HG03571 (cell line): ENCODE results near the gene CC2D1A.

Experiments
- ATAC-seq: cut with Tn5 transposase; IDR thresholded peaks from one replicate; pipeline ENCODE4 v1.9.1; 2021; ENCODE audit not compliant: unreplicated experiment

CC2D1A gene

DNA sequence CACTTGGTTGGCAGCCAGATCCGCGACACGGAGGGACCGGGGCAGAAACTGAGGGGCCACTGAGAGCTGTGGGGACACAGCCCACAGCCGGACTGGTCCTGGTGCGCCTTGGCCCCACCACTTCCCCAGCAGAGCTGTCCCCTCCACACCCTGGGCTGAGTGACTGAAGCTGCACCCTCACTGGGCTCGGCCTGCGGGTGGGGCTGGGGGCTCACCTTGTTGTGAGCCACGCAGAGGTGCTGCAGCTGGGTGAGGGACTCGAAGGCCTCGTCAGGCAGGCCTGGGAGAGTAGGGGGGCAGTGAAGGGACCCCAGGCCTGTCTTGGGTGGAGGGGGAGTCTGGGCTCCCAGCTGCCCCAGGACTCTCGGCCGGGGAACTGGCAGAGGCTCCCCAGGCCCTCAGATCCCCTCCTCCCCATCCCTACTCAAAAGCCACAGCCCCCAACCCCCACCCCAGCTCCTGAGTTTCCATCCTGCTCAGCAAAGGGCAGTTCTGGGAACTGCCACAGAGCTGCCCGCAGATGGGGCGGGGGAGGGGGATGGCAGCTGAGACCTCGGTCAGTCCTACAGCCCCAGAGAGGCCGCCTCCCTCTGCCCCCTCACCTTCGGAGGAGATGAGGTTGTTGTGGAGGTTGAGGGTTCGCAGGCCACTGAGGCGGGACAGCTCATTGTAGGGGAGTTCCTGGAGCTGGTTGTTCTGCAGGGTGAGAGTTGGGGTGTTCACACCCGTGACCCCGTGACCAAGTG lies 29.9 kb downstream of the CC2D1A start:
- no peak for ATAC-seq

DNA sequence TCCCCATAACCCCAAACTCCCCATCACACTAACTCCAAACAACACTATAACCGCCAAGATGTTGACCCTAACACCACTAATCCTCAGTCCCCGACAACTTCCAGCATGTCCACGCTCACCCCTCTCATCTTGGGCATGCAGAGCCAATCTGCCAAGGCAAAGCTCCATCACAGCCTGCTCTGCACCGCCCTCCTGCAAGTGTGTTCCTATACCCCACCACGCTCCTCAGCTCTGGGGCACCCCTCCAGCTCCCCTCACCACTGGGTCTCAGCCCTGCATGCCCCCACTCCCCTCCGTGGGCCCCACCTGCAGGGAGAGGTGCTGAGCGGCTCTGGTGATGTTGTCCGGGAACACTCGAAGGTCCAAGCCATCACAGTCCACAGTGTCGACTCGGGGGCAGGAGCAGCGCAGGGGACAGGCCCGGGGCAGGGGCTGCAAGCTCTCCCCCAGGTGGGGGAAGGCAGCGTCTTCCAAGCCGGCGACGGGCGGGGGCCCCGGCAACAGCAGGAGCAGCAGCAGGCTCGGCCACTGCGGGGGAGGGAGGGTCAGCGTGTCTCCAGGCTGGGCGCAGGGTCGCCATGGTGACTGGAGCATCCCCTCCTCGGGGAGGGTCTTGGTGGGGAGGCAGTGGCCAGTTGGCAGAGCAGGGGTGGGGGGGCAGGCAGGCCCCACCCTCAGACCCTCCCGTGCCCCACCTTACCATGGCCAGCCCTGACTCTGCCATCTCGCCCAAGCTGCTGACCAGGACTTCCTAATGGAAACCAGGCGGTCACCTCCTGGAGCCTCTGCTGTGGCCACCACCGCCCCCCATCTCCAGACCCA lies 31.7 kb downstream of the CC2D1A start:
- ATAC-seq, result no peak

DNA sequence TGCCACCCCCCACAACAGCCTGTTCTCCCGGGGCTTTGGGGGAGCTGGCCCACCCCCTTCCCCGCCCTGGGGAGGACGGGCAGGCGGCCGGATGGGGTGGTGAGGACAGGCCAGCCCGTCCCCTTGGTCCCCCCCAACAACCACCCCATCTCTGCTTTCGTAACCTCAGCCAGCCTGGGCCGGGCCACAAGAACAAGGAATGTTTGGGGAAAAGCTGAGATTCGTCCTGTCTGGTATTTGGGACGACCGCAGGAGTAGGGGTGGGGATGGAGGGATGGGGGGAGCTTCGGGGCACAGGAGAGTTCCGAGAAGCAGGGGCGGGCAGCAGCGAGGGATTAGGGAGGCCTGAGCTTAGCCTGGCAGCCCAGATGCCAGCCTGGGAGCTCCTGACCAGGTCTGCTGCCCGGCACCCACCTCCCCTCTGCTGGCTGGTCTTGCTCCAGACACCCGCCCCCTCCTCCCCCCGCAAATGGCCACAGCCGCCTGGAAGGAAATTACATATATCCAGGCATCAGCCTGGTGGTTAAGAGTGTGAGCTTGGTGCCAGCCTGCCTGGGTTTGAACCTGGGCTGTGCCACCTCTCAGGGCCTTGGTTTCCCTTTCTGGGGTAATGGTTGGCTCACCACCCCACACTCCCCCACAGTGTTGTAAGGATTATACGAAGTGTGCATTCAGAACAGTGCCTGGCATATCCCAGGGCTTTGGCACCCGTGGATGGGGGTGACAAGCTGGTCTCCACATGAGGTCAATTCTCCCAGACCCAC lies 32.5 kb downstream of the CC2D1A start, which contains the start of gene PODNL1:
PODNL1 (minus strand) TSS at position 117 of the 764 bp plus-strand sequence. CDS start 236 bp downstream, outside the sequence.
- no peak for ATAC-seq

DNA sequence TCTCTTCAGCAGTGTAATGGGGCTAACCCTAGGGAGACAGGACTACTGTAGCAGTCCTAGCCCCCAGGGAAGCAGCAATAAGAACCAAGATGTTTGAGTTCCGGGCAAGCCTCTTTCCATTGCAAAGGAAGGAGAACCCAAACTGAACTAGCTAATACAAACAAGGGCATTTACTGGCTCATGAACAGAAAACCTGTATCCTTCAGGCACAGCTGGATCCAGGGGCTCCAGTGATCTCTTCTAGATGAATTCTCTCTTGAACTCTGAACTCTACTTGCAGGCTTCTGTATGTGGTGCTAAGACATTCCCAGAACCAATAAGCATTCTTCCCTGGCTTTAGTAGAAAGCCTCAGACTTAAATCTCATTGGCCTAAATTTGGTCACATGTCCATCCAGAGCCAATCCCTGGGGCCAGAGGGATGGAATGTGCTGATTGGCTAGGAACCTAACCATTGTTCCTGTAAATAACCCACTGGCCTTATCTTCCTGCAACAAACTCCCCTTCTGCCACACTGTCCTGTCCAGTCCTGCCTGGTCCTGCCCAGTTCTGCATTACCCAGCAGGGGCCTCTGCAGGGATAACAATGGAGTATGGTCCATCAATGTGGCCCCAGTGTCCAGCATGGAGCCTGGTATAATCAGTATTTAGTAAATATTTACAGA lies 36.2 kb downstream of the CC2D1A start:
- no peak for ATAC-seq

DNA sequence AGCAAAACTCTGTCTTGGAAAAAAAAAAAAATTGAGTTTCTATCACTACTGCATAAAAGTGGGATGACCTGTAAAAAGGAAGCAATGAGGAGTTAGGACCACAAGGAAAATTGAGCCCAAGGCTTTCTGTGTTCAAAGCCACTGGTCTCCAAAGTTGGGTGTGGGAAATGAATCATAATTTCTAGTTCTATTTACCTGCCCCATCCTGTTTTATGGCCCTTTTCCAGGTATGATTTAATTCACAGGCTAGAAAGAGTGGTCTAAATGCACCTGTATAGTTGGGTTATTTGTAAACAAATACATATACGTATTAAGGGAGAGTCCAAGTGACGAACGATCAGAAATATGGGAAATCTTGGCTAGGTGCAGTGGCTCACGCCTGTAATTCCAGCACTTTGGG lies 40.4 kb downstream of the CC2D1A start:
- no peak for ATAC-seq

DNA sequence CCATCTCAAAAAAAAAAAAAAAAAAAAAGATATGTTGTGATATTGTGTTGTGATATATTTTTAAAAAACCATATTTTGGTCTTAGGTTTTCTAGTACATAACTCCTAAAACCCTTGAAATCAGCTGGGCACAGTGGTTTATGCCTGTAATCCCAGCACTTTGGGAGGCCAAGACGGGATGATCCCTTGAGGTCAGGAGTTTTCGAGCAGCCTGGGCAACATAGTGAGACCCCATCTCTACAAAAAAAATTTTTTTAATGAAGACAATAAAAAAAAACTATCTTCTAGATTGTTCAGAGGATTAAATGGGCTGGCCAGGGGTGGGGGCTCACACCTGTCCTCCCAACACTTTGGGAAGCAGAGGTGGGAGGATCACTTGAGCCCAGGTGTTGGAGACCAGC lies 45.0 kb downstream of the CC2D1A start:
- ATAC-seq, result no peak

DNA sequence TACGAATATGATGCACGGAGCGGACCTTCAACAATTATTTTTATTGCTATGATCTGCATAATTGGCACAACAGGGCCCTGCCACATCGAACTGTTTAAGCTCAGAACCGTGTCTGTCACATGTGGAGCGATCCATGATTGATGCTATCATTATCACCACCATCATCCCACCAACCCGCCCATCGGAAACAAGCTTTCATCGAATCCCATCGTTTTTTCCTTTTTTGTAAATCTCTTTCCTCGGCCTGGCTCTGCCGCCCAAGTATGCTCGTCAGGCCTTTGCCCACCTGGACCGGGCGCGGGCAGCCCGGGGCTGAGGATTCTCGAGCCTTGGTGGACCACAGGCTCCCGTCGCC lies 45.8 kb downstream of the CC2D1A start:
- ATAC-seq, result no peak

DNA sequence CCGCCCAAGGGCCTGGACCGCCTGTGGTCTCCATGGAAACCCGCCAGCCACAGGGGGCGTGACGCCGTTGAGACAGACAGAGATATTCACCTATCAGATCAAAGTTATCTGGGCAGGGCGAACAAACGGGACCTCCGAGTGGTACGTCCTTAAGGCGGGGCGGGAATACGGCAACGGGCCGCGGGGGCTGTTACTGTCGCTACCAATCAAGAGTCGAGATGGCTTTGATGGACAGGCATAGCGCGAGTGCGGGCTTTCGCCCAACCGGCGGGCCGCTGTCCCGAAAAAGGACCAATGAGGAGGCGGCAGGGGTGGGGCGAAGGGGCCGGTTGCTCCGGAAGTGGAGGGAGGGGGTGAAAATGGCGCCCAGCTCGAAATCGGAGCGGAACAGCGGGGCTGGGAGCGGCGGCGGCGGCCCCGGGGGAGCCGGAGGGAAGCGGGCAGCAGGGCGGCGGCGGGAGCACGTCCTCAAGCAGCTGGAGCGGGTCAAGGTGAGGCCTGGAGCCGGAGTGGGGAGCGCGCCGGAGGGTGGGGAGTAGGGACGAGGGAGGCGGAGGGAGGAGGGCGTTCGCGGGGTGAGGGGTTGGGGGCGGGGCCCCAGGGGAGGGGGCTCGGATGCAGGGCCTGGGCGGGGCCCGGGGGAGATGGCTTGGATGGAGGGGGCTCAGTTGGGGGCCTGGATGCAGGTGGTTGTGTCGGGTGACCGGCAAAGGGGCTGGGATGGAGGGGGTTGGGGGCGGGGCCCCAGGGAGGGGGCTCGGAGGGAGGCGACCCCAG lies 46.3 kb downstream of the CC2D1A start, which contains the start of gene DCAF15:
DCAF15 (plus strand) TSS at position 356 of the 777 bp plus-strand sequence; CDS start at position 360, 4 bp downstream.
- ATAC-seq, result peak; percentile 93

DNA sequence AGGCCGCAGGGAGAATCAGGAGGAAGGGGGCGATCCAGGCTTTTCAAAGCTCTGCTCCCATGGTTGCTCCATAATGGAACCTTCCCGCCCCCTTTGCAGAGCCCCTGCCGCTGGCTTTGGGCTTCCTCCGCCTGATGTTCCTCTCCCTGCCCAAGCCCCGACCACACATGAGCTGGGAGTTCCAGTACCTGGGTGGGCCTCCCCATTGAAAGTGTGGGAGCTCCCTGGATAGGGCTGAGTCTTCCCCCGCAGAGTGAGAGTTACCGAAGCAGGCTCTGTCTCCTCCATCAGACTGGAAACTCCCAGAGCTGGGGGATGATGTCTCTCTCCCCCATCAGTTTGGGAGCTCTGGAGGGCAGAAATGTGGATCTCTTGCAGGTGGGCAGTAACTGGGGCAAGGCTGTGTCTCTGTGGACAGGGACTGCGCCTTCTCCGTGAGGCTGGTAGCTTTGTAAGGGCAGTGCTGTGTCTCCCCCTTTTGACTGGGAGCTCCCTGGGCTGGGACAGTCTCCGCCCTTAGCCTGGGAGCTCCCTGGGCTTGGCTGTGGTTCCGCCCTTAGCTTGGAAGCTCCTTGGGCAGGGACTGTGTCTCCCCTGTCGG lies 47.0 kb downstream of the CC2D1A start:
- ATAC-seq, result no peak

DNA sequence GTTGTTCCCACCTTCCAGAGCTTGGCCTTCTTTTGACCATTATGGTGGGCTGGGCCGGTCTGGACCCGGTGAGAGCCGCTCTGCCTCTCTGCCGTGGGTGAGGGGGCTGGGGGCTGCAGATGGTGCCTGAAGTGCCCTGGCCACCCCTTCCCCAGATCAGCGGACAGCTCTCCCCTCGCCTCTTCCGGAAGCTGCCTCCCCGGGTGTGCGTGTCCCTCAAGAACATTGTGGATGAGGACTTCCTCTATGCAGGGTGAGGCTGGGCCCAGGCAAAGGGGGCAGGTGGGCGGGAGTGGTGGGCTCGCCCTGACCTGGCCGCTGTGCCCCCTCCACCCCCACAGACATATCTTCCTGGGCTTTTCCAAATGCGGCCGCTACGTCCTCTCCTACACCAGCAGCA lies 48.2 kb downstream of the CC2D1A start:
- ATAC-seq, result no peak

DNA sequence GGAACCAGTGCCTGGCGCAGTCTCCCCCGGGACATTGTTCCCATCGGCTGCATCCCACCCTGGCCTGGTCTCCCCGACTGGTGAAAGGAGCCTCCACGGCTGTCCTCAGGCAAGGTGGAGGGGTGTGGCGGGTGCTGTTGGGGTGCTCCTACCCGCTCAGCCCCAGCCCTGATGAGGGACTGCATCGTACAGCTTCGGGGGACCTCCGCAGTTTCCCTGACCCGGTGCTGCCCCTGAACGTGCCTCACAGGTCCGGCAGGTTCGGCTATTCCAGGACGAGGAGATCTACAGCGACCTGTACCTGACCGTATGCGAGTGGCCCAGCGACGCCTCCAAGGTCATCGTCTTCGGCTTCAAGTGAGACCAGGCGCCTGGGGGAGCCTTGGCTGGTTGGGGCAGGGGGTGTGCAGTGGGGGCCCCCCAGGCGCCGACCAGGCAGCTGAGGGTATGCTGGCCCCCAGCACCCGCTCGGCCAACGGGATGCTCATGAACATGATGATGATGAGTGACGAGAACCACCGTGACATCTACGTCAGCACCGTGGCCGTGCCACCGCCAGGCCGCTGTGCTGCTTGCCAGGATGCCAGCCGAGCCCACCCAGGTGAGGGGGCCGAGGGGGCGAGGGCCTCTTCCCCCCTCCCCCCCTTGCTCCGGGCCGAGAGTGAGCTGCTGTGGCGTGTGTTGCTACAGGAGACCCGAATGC lies 49.8 kb downstream of the CC2D1A start:
- no peak for ATAC-seq

DNA sequence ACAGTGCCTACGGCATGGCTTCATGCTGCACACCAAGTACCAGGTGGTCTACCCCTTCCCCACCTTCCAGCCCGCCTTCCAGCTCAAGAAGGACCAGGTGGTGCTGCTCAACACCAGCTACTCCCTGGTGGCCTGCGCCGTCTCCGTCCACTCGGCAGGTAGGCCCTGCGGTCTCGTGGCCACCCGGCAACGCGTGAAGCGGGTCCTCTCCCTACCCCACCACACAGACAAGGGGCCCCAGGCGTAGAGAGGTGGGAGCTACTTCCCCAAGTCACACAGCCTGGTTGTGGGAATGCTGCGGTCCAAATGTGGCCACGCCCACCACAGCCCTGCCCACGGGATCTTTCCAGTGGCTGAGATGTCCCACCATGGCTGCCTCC lies 50.4 kb downstream of the CC2D1A start:
- no peak for ATAC-seq

DNA sequence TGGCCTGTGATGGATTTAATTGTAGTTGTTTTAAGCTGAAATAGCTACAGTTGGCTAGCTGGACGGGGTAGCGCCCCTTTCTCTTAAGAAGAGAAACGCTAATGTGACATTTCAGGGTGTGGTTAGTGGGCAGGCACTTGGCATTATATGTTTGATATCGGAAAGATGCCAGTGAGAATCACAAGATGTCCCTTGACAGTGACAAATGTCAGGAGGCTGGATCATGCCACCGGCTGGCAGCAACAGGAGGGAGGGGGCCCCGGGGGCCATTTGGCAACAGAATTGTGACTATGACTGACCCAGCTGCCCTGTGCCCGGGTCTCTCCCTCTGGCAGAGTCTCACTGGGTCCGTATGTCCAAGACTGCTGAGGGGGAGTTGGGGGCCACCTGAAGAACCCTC lies 51.0 kb downstream of the CC2D1A start:
- ATAC-seq, result no peak

DNA sequence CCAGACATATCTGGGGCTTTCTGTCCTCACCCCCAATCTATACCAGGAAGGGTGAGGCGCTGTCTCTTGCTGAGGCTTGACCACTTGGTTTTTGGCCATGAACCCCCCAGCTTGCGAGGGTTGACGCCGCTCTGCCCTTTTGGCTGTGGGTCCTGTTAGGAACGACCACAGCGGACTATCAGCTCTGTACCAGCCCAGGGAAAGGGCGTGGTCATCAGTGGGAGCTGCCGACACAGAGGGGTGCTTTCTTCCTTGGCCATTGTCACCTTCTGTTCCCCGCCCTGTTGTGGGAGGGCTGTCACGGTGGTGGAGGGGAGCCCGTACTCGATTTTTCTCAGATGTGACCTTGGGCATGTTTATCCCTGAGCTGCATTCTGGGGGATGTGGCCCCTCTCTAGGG lies 52.0 kb downstream of the CC2D1A start:
- no peak for ATAC-seq

DNA sequence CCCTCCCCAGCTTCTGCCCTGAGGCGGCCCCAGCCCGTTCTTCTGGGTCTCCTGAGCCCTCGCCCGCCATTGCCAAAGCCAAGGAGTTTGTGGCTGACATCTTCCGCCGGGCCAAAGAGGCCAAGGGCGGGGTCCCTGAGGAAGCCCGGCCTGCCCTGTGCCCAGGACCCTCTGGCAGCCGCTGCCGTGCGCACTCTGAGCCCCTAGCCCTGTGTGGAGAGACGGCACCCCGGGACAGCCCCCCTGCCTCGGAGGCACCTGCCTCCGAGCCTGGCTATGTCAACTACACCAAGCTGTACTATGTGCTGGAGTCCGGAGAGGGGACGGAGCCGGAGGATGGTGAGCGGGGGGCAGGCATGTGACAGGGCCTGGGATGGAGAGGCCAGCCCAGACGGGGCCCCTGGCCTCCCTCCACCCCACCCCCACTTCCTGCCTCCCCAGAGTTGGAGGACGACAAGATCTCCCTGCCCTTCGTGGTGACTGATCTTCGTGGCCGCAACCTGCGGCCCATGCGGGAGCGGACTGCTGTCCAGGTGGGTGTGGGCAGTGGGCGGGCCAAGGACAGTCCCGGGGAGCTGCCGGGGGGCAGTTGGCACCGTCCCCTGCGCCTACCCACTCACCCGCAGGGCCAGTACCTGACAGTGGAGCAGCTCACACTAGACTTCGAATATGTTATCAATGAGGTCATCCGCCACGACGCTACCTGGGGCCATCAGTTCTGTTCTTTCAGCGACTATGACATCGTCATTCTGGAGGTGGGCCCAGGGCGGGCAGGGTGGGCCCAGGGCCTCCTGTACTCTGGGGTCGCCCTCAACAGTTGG lies 53.4 kb downstream of the CC2D1A start:
- ATAC-seq, result no peak

DNA sequence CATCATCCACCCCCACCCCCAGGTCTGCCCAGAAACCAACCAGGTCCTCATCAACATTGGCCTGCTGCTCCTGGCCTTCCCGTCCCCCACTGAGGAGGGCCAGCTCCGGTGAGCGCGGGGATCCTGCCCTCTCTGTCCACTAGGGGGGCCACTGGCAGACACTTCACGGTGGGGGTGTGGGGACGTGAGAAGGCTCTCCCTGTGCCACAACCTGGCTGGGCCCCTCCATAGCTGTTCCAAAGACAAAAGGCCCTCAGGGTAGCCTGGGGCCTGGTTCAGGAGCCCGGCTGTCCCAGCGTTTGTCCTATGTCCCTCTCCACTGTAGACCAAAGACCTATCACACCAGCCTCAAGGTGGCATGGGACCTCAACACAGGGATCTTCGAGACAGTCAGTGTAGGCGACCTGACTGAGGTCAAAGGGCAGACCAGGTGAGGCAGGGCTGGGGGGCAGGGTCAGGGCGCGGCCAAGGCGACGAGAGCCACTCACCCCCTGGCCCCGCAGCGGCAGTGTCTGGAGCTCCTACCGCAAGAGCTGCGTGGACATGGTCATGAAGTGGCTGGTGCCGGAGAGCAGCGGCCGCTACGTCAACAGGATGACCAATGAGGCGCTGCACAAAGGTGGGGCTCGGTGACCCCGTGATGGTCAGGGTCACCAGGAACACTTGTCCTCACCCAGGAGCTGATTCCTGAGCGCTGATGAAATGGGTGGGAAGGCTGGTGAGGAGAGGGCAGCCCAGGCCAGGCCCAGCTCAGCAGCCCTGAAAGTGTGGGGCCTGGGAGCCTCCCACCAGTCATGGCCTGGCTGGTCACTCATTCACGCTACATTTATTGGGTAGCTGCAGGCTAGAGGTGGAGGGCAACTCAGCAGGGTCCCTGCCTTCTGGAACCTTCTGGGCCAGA lies 54.2 kb downstream of the CC2D1A start:
- no peak for ATAC-seq
